K562 (cell line): ENCODE results near the gene DAPK1. TPM values are rescaled to one million over a fixed set of nuclear protein-coding genes. Genes with fewer than 3 reads are reported as not detected.

Experiments used
- ATAC-seq: fragments of 200-7000 bp; cut with Tn5 transposase; 3 replicates; pipeline ENCODE4 v1.9.1; 2020; ENCODE audit warnings: moderate library complexity
- BruUV-seq: library from RNA; stranded (reverse); fragments of 400-500 nt; replicated peaks from 2 replicates; lab custom pipeline; 2021; lab: Mats Ljungman, UMichigan
- CTCF ChIA-PET: fragments of 300-600 bp; formaldehyde crosslinking; extraction: SDS; loops from one replicate; lab custom pipeline; 2021; ENCODE audit warnings: low intra/inter-chr PET ratio; lab: Yijun Ruan, JAX
- POLR2A ChIA-PET: fragments of 300-600, 350-650 bp; sonication (Branson Sonifier 250); formaldehyde crosslinking; extraction: SDS; loops from one replicate; lab custom pipeline; 2021; ENCODE audit warnings: antibody characterized with exemption, inconsistent platforms; lab: Yijun Ruan, JAX
- DNase-seq, 4 experiments: peaks; one replicate each; pipeline versions ENCODE4 v3.0.0 to v3.0.0-alpha.2; 2011 to 2018; ENCODE audit warnings: low spot score in 3 of 4, mixed read lengths in 3 of 4; ENCODE audit errors: extremely low read depth in 1 of 4
- FAIRE-seq: peaks from 2 replicates; lab custom pipeline; 2011; peaks lifted over from hg19 to GRCh38; lab: Jason Lieb, UNC
- H2AFZ ChIP-seq: 2 replicates; pipeline ENCODE4 v1.6.0; 2011; ENCODE audit warnings: low read depth, low read length, control low read depth, inconsistent platforms
- H3K27ac ChIP-seq: fragments of 200-600 bp; 3 replicates; pipeline ENCODE4 v1.8.0; 2011; ENCODE audit warnings: low read depth, mild to moderate bottlenecking, control low read depth, inconsistent platforms, low read length, moderate library complexity, mixed read lengths; ENCODE audit errors: extremely low read depth
- H3K27me3 ChIP-seq, 2 experiments: fragments of 300-600 bp in 1 of 2; 2 replicates in 1 of 2; 3 replicates in 1 of 2; pipeline versions ENCODE4 v1.6.0 to v1.8.0; 2011; ENCODE audit warnings: inconsistent platforms in 2 of 2, low read length in 2 of 2, mild to moderate bottlenecking in 1 of 2, mixed read lengths in 1 of 2, moderate library complexity in 1 of 2; ENCODE audit not compliant: control insufficient read depth in 2 of 2, insufficient read depth in 2 of 2
- H3K36me3 ChIP-seq: fragments of 300-600 bp; 3 replicates; pipeline ENCODE4 v1.8.0; 2011; ENCODE audit warnings: mild to moderate bottlenecking, low read length, inconsistent platforms; ENCODE audit not compliant: control insufficient read depth, insufficient read depth
- H3K4me1 ChIP-seq, 2 experiments: fragments of 200-600 bp in 1 of 2; replicated peaks in 1 of 2; 2 replicates in 1 of 2; 3 replicates in 1 of 2; pipeline versions ENCODE4 v1.5.1 to v1.8.0; 2011; ENCODE audit warnings: inconsistent platforms in 2 of 2, low read length in 2 of 2, mild to moderate bottlenecking in 1 of 2, mixed read lengths in 1 of 2, moderate library complexity in 1 of 2; ENCODE audit not compliant: control insufficient read depth in 2 of 2, insufficient read depth in 2 of 2
- H3K4me2 ChIP-seq: 2 replicates; pipeline ENCODE4 v1.6.1; 2011; ENCODE audit warnings: low read length, control low read depth, inconsistent platforms, mixed read lengths; ENCODE audit not compliant: insufficient read depth
- H3K4me3 ChIP-seq: fragments of 200-600 bp; sonication (generic), shearing (Covaris generic); 2 replicates; pipeline ENCODE4 v1.5.1; 2016; ENCODE audit warnings: control low read depth, inconsistent platforms
- H3K79me2 ChIP-seq: fragments of 200-600 bp; 3 replicates; pipeline ENCODE4 v1.8.0; 2011; ENCODE audit warnings: low read length, inconsistent platforms; ENCODE audit not compliant: control insufficient read depth, insufficient read depth
- H3K9ac ChIP-seq, 2 experiments: 2 replicates each; pipeline versions ENCODE4 v1.6.0 to v1.6.1; 2011; ENCODE audit warnings: low read depth in 2 of 2, low read length in 2 of 2, control low read depth in 1 of 2, inconsistent platforms in 1 of 2, mild to moderate bottlenecking in 1 of 2, mixed read lengths in 1 of 2; ENCODE audit not compliant: insufficient read depth in 1 of 2
- H3K9me1 ChIP-seq: one replicate; pipeline ENCODE4 v1.6.0; 2011; ENCODE audit warnings: inconsistent platforms, mild to moderate bottlenecking, low read length, moderate library complexity; ENCODE audit not compliant: control insufficient read depth, insufficient read depth
- H3K9me3 ChIP-seq: replicated peaks from 2 replicates; pipeline ENCODE4 v1.5.1; 2011; ENCODE audit warnings: low read depth, low read length, inconsistent platforms; ENCODE audit not compliant: control insufficient read depth, insufficient read depth
- H4K20me1 ChIP-seq: replicated peaks from 2 replicates; pipeline ENCODE4 v1.6.1; 2011; ENCODE audit warnings: low read length, inconsistent platforms, mixed read lengths; ENCODE audit not compliant: control insufficient read depth, insufficient read depth
- GATAD2B ChIP-seq: fragments of 450-650 bp; IDR thresholded peaks from 2 replicates; pipeline ENCODE4 v1.6.1; 2017; ENCODE audit warnings: mild to moderate bottlenecking, borderline replicate concordance
- NFIC ChIP-seq: fragments of 450-650 bp; IDR thresholded peaks from 2 replicates; pipeline ENCODE4 v1.6.1; 2017; ENCODE audit warnings: mild to moderate bottlenecking, inconsistent platforms
- WGBS: fragments of 100-300 bp; shearing (Covaris generic); methylation state at CpG from one replicate; pipeline ENCODE4 v1.1.6; 2016; ENCODE audit warnings: low coverage, mixed read lengths; ENCODE audit not compliant: insufficient coverage; ENCODE audit errors: missing lambda C conversion rate; 5-methylcytosine and 5-hydroxymethylcytosine counted together
- in situ Hi-C: fragments of 300-500 bp; cut with MboI; formaldehyde crosslinking; loops from 4 replicates; pipeline ENCODE4 v1.15.0; 2018; ENCODE audit warnings: inconsistent platforms, mixed read lengths
- intact Hi-C: fragments of 100-400 bp; cut with micrococcal nuclease; formaldehyde crosslinking; loops from 2 replicates; pipeline ENCODE4 v1.14.2; 2022
- polyA plus RNA-seq, 8 experiments: library from polyadenylated mRNA; depleted of rRNA in 4 of 8; stranded (reverse) in 5 of 8; unstranded in 3 of 8; fragments of >200 nt; fragmentation: Nextera tagmentation in 2 of 8; fragmentation: Illumina TruSeq in 1 of 8; extraction: Ambion mirVana in 2 of 8; extraction: Trizol in 1 of 8; gene quantifications; 2 replicates each; pipeline versions ENCODE4 v1.2.1 to v1.2.3, GENCODE V29; 2011 to 2014; ENCODE audit warnings: inconsistent platforms in 1 of 8, missing spikeins in 1 of 8
- total RNA-seq, 7 experiments: library from RNA; depleted of rRNA in 6 of 7; stranded (reverse); fragments of >200 nt in 6 of 7; fragmentation: Illumina TruSeq in 2 of 7; extraction: Trizol in 2 of 7; gene quantifications; 2 replicates each; pipeline versions ENCODE4 v1.2.1 to v1.2.3, GENCODE V29; 2011 to 2021; ENCODE audit warnings: low replicate concordance in 1 of 7

Gene DAPK1
- total and polyA plus RNA-seq, 9 of the 15 experiments (the other 6 are each of a cell fraction or from before 2014, with no cell fraction given), result 1.7 to 26.4 (median 15.8) TPM

- no peak overlapping the region for H2AFZ ChIP-seq
- in situ Hi-C loops (loop anchor here (5.0 to 25.0 kb wide), 3 partner anchors 336 to 1236 kb away; no protein-coding TSS in a partner anchor), intact Hi-C loops (no loop called here)
- no peak overlapping the region; the same call in 2 of the 3 replicates for H3K27ac ChIP-seq
- no peaks in the 10 kb centered on the region for H3K9me3 ChIP-seq
- no peak for ATAC-seq
- H3K4me1 ChIP-seq, result peaks cover 13 to 15% of the 10 kb centered on the region in 2 experiments; a peak in 4 of 5 replicates
- no peak overlapping the region for H3K4me2 ChIP-seq
- peak in 1 of 4 experiments; percentile 23 for DNase-seq
- no peak overlapping the region for H3K9ac ChIP-seq
- no peaks in the 10 kb centered on the region for H3K27me3 ChIP-seq
- H4K20me1 ChIP-seq, result no peaks in the 10 kb centered on the region
- WGBS, result 56% methylated on average over 7 of the region's 9 CpGs
- H3K36me3 ChIP-seq, result peaks cover 3% of the 10 kb centered on the region; the same call in 1 of the 3 replicates
- H3K4me3 ChIP-seq, result no peak overlapping the region
- H3K9me1 ChIP-seq, result peaks cover 2% of the 10 kb centered on the region
- no peak for FAIRE-seq
- CTCF ChIA-PET, result no interaction called here
- BruUV-seq, result no TSS peak
- H3K79me2 ChIP-seq, result no peaks in the 10 kb centered on the region
- no peak for TF ChIP-seq GATAD2B
- TF ChIP-seq NFIC, result peak; percentile 34; the same call in 1 of the 2 replicates
- TF ChIP-seq, all 486 proteins: peak for 1
- POLR2A ChIA-PET, result interaction anchor here (0.6 kb wide), 1 partner anchor 195 kb away, joined by 3 read pairs; no protein-coding TSS in a partner anchor
Measured at GRCh38 chr9:87673446-87674120, 175.9 kb downstream of the DAPK1 start.
